HEK293 (cell line): Measurements from ENCODE around the gene RBFOX2.

Experiments used
- ZNF548 ChIP-seq: fragments of 450-650 bp; formaldehyde crosslinking; IDR thresholded peaks from 2 replicates; pipeline ENCODE4 v1.5.1; 2016; ENCODE audit warnings: missing biosample characterization, missing genetic modification characterization
- ZNF660 ChIP-seq: fragments of 450-650 bp; IDR thresholded peaks from 2 replicates; pipeline ENCODE4 v1.5.1; 2018; ENCODE audit warnings: missing biosample characterization, mild to moderate bottlenecking, missing genetic modification characterization
- TF ChIP-seq, protein P1 (sequence below): fragments of 450-650 bp; formaldehyde crosslinking; IDR thresholded peaks from 2 replicates; pipeline ENCODE4 v1.5.1; 2016; ENCODE audit warnings: missing biosample characterization, missing genetic modification characterization
- TF ChIP-seq, protein P2 (sequence below): fragments of 450-650 bp; formaldehyde crosslinking; IDR thresholded peaks from 2 replicates; pipeline ENCODE4 v1.5.1; 2016; ENCODE audit warnings: missing biosample characterization, missing genetic modification characterization
- TF ChIP-seq, protein P3 (sequence below): fragments of 450-650 bp; formaldehyde crosslinking; IDR thresholded peaks from 2 replicates; pipeline ENCODE4 v1.5.1; 2016; ENCODE audit warnings: missing biosample characterization, missing genetic modification characterization

DNA sequence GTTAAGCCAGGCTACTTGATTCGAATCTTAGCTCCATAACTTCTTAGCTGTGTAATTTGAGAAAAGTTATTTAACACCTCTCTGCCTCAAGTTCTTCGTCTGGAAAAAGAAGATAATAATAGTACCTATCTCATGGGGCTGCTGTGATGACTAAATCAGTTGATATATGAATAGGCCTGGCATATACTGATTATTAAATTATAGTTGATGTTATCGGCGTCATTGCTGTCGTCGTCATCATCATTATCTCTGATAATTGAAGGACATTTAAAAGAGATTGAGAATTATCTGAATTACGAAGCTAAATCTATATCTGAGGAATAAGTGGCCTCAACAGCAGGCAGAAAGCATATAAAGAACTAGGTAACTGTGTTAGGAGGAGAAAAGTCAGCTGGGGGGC lies 165.9 kb downstream of the RBFOX2 start:
- TF ChIP-seq, protein P1, sequence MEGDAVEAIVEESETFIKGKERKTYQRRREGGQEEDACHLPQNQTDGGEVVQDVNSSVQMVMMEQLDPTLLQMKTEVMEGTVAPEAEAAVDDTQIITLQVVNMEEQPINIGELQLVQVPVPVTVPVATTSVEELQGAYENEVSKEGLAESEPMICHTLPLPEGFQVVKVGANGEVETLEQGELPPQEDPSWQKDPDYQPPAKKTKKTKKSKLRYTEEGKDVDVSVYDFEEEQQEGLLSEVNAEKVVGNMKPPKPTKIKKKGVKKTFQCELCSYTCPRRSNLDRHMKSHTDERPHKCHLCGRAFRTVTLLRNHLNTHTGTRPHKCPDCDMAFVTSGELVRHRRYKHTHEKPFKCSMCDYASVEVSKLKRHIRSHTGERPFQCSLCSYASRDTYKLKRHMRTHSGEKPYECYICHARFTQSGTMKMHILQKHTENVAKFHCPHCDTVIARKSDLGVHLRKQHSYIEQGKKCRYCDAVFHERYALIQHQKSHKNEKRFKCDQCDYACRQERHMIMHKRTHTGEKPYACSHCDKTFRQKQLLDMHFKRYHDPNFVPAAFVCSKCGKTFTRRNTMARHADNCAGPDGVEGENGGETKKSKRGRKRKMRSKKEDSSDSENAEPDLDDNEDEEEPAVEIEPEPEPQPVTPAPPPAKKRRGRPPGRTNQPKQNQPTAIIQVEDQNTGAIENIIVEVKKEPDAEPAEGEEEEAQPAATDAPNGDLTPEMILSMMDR (tag by site-specific recombination) = no peak
- TF ChIP-seq, protein P2, sequence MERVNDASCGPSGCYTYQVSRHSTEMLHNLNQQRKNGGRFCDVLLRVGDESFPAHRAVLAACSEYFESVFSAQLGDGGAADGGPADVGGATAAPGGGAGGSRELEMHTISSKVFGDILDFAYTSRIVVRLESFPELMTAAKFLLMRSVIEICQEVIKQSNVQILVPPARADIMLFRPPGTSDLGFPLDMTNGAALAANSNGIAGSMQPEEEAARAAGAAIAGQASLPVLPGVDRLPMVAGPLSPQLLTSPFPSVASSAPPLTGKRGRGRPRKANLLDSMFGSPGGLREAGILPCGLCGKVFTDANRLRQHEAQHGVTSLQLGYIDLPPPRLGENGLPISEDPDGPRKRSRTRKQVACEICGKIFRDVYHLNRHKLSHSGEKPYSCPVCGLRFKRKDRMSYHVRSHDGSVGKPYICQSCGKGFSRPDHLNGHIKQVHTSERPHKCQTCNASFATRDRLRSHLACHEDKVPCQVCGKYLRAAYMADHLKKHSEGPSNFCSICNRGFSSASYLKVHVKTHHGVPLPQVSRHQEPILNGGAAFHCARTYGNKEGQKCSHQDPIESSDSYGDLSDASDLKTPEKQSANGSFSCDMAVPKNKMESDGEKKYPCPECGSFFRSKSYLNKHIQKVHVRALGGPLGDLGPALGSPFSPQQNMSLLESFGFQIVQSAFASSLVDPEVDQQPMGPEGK = no peak
- TF ChIP-seq ZNF548 (tag by site-specific recombination) (no peak), ZNF660 (no peak)
- TF ChIP-seq, protein P3, sequence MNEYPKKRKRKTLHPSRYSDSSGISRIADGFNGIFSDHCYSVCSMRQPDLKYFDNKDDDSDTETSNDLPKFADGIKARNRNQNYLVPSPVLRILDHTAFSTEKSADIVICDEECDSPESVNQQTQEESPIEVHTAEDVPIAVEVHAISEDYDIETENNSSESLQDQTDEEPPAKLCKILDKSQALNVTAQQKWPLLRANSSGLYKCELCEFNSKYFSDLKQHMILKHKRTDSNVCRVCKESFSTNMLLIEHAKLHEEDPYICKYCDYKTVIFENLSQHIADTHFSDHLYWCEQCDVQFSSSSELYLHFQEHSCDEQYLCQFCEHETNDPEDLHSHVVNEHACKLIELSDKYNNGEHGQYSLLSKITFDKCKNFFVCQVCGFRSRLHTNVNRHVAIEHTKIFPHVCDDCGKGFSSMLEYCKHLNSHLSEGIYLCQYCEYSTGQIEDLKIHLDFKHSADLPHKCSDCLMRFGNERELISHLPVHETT (tag by site-specific recombination) = no peak
